ENCODE results near the gene UTP25.
"Not testable (repeated sequence)": the region's sequence is repeated elsewhere in the genome, so short reads cannot be mapped to it uniquely, and the experiment has no call there.

Gene UTP25

GRCh38 chr1:209889077-209889418, 61.3 kb downstream of the UTP25 start:
- DNase-seq (ENCODE audit: insufficient read length, low spot score) (no peak), FAIRE-seq (no peak)

- DNase-seq (ENCODE audit: insufficient read length, low spot score) (no peak), FAIRE-seq (no peak)
Observed at GRCh38 chr1:209890641-209891330, 63.0 kb downstream of the UTP25 start.

DNA sequence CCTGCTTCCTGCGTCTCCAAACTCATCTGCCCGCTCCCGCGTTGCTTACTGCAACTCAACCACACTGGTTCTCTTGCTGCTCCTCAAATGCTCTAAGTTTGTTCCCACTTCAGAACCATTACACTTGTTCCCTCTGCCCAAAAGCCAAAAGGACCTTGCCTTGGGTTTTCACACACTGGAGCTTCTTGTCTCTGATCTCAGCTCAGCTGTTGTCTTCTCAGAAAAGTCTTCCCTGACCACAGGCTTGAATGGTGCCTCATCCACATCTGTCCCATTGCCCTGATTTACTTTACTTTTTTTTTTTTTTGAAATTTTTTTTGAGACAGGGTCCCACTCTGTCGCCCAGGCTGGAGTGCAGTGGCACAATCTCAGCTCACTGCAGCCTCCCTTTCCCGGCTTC, 66.0 kb downstream of the UTP25 start:
- DNase-seq (ENCODE audit: insufficient read length, low spot score), result no peak
- no peak for FAIRE-seq

DNA sequence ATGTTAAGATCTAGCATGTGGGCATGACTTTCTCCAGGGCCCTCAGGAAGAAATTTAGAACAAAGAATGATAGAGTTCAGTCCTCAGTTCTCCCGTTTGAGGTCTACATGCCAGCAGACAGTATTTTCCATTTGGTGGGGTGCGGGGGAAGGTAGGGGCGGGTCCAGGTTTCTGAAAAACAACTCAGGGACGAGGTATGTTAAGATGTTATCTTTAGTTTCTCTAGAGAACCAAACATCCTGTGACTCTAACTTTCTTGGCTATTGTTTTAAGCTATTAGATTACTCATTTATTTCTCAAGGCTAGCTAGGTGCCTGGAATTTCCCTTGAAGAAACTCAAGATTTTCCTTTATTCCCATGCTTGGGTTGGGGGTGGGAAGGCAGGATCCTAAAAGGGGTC, 67.9 kb downstream of the UTP25 start:
- DNase-seq (ENCODE audit: insufficient read length, low spot score), result no peak

GRCh38 chr1:209896346-209896745, 68.6 kb downstream of the UTP25 start:
- FAIRE-seq, result no peak

More for the DNA sequence above, 67.9 kb downstream of the UTP25 start:
- FAIRE-seq, result no peak

GRCh38 chr1:209898271-209898670, 70.5 kb downstream of the UTP25 start:
- DNase-seq (ENCODE audit: insufficient read length, low spot score); FAIRE-seq: not testable (repeated sequence)

More at GRCh38 chr1:209896346-209896745, 68.6 kb downstream of the UTP25 start:
- no peak for DNase-seq (ENCODE audit: insufficient read length, low spot score)

DNA sequence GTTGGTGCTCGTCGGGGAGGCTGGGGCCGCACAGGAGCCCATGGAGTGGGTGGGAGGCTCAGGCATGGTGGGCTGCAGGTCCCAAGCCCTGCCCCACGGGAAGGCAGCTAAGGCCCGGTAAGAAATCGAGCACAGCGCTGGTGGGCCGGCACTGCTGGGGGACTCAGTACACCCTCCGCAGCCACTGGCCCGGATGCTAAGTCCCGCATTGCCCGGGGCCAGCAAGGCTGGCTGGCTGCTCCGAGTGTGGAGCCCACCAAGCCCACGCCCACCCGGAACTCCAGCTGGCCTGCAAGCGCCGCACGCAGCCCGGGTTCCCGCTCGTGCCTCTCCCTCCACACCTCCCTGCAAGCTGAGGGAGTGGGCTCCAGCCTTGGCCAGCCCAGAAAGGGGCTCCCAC, 71.1 kb downstream of the UTP25 start:
- not testable (repeated sequence) for FAIRE-seq; DNase-seq (ENCODE audit: insufficient read length, low spot score)

DNA sequence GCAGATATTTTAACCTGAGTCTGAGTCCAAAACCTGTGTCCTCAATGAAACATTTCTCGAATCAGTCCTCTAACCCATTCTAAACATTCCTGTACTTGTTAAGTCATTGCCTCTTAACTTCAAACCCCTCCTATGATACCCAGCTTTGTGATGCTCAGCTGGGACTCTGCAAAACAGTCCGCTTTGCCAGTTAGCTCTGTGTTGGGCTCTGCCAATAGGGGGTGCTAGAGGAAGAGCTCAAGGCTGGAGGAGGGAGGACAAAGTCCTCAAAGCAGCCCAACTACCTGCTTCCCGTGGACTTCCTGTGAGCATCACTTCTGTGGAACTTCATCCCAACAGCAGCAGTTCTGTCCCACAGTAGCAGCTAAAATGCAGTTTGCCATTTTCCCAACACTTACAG, 72.2 kb downstream of the UTP25 start:
- DNase-seq (ENCODE audit: insufficient read length, low spot score), result peak; percentile 19
- FAIRE-seq, result no peak

DNA sequence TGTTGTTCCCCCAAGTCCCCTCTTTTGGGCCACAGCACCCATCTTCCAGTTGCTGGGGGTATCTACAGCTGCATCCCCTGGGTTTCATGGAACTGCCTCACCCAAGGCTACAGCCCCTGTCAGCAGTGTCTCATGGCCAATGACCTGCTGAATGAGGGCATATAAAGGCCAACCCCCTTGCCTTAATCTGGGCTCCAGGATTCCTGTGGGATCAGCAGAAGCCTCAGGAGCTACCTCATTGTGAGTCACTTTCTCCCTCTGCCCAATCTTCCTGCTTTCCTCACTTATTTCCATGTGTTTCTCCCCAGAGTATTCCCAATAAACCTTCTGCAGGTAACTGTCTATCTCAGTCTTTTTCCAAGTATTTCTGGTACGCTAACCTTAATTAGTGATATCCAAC, 73.0 kb downstream of the UTP25 start:
- no peak for DNase-seq (ENCODE audit: insufficient read length, low spot score)

DNA sequence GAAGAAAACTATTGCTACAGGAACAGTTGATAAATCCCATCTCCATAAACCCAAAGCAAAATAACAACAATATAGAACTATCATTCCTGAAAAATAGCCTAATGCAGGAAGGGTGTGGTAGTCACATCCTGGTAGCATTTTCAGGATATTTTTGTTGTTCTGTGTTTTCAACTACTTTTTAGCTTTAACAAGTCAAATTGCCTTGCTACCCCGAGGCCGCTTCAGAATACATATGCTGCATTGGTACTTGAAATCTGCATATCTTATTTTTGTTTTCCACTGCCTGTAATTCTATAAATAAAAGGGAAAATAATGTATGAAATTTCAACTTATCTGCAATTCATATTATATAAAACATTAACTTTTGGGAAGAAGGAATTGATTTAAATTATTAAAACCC, 73.4 kb downstream of the UTP25 start:
- FAIRE-seq (no peak), DNase-seq (ENCODE audit: insufficient read length, low spot score) (no peak)

More for the DNA sequence above, 73.0 kb downstream of the UTP25 start:
- FAIRE-seq, result no peak

DNA sequence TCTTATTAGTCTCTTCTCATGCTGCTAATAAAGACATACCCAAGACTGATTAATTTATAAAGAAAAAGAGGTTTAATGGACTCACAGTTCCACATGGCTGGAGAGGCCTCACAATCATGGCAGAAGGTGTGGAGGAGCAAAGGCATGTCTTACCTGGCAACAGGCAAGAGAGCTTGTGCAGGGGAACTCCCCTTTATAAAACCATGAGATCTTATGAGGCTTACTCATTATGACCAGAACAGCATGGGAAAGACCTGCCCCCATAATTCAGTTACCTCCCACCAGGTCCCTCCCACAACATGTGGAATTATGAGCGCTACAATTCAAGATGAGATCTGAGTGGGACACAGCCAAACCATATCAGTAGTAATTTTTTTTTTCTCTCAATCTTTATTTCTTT, 77.0 kb downstream of the UTP25 start:
- not testable (repeated sequence) for FAIRE-seq; DNase-seq (ENCODE audit: insufficient read length, low spot score)
